HepG2 (cell line): Measurements from ENCODE around the gene TST. TPM values are rescaled to one million over a fixed set of nuclear protein-coding genes. Genes with fewer than 3 reads are reported as not detected.

Experiments
- ADNP ChIP-seq: sonication (generic); formaldehyde crosslinking; IDR thresholded peaks from 2 replicates; pipeline ENCODE4 v1.4.0; 2020; ENCODE audit warnings: missing genetic modification reagents
- BRD4 ChIP-seq: sonication (generic); formaldehyde crosslinking; IDR thresholded peaks from 2 replicates; pipeline ENCODE4 v1.4.0; 2020; ENCODE audit warnings: missing genetic modification reagents
- CBX1 ChIP-seq: IDR thresholded peaks from one replicate; pipeline ENCODE4 v1.6.1; 2016; ENCODE audit warnings: antibody characterized with exemption, low read depth
- DRAP1 ChIP-seq: IDR thresholded peaks from 2 replicates; pipeline ENCODE4 v1.6.1; 2016; ENCODE audit warnings: missing genetic modification reagents, missing compliant biosample characterization
- MAZ ChIP-seq, 2 experiments: sonication (generic) in 1 of 2; formaldehyde crosslinking in 1 of 2; IDR thresholded peaks; 2 replicates each; pipeline versions ENCODE4 v1.5.0 to v1.6.1; 2012 to 2020; ENCODE audit warnings: low read depth in 2 of 2, mild to moderate bottlenecking in 2 of 2, borderline replicate concordance in 1 of 2, improper control_type of control experiment in 1 of 2, low read length in 1 of 2, missing genetic modification reagents in 1 of 2, moderate library complexity in 1 of 2
- MIER2 ChIP-seq: IDR thresholded peaks from 2 replicates; pipeline ENCODE4 v1.6.1; 2016; ENCODE audit warnings: missing biosample characterization, missing genetic modification reagents
- MTF2 ChIP-seq: sonication (generic); formaldehyde crosslinking; IDR thresholded peaks from 2 replicates; pipeline ENCODE4 v1.5.0; 2020; ENCODE audit warnings: missing genetic modification reagents, borderline replicate concordance
- MYNN ChIP-seq: sonication (generic); formaldehyde crosslinking; IDR thresholded peaks from 2 replicates; pipeline ENCODE4 v1.4.0; 2020; ENCODE audit warnings: mild to moderate bottlenecking, low read depth, missing genetic modification reagents
- NFE2L1 ChIP-seq: sonication (generic); formaldehyde crosslinking; IDR thresholded peaks from 2 replicates; pipeline ENCODE4 v1.4.0; 2020; ENCODE audit warnings: missing genetic modification reagents, mild to moderate bottlenecking, borderline replicate concordance
- NFKB2 ChIP-seq: sonication (generic); formaldehyde crosslinking; IDR thresholded peaks from 2 replicates; pipeline ENCODE4 v1.4.0; 2020; ENCODE audit warnings: missing genetic modification reagents, borderline replicate concordance
- NFYC ChIP-seq: IDR thresholded peaks from 2 replicates; pipeline ENCODE4 v1.6.1; 2016; ENCODE audit warnings: missing genetic modification reagents, missing compliant biosample characterization
- NKX3-1 ChIP-seq: sonication (generic); formaldehyde crosslinking; IDR thresholded peaks from 2 replicates; pipeline ENCODE4 v1.5.0; 2020; ENCODE audit warnings: missing genetic modification reagents
- PHF20 ChIP-seq: sonication (generic); formaldehyde crosslinking; IDR thresholded peaks from 2 replicates; pipeline ENCODE4 v1.5.0; 2020; ENCODE audit warnings: mild to moderate bottlenecking, missing genetic modification reagents
- RBM39 ChIP-seq: fragments of 200-400 bp; formaldehyde crosslinking; IDR thresholded peaks from one replicate; pipeline ENCODE4 v1.6.1; 2018; ENCODE audit warnings: antibody characterized with exemption, mild to moderate bottlenecking, low read depth, low read length; ENCODE audit not compliant: poor library complexity, severe bottlenecking
- TFAP4 ChIP-seq: sonication (generic); IDR thresholded peaks from 2 replicates; pipeline ENCODE4 v1.6.1; 2016; ENCODE audit warnings: low read depth, borderline replicate concordance
- ZBTB38 ChIP-seq: sonication (generic); formaldehyde crosslinking; IDR thresholded peaks from 2 replicates; pipeline ENCODE4 v1.5.1; 2020; ENCODE audit warnings: mild to moderate bottlenecking, missing genetic modification reagents
- ZNF24 ChIP-seq: fragments of 450-650 bp; IDR thresholded peaks from 2 replicates; pipeline ENCODE4 v1.6.1; 2017; ENCODE audit warnings: antibody characterized with exemption, mild to moderate bottlenecking
- ZNF274 ChIP-seq: sonication (generic); formaldehyde crosslinking; IDR thresholded peaks from 2 replicates; pipeline ENCODE4 v1.5.1; 2020; ENCODE audit warnings: mild to moderate bottlenecking, missing genetic modification reagents
- ZNF550 ChIP-seq: sonication (generic); formaldehyde crosslinking; IDR thresholded peaks from 2 replicates; pipeline ENCODE4 v1.4.0; 2020; ENCODE audit warnings: mild to moderate bottlenecking, missing genetic modification reagents, borderline replicate concordance
- ZNF605 ChIP-seq: sonication (generic); formaldehyde crosslinking; IDR thresholded peaks from 2 replicates; pipeline ENCODE4 v1.8.0; 2022; ENCODE audit warnings: mild to moderate bottlenecking, missing genetic modification reagents
- ZSCAN20 ChIP-seq: sonication (generic); formaldehyde crosslinking; IDR thresholded peaks from 2 replicates; pipeline ENCODE4 v1.4.0; 2020; ENCODE audit warnings: missing genetic modification reagents, mild to moderate bottlenecking, borderline replicate concordance
- polyA plus RNA-seq, 8 experiments: library from polyadenylated mRNA; depleted of rRNA in 3 of 8; stranded (reverse) in 7 of 8; unstranded in 1 of 8; fragments of >200 nt; fragmentation: Illumina TruSeq in 4 of 8; extraction: Trizol in 4 of 8; gene quantifications; 2 replicates each; pipeline versions ENCODE4 v1.2.1 to v1.2.3, GENCODE V29; 2011 to 2016; ENCODE audit warnings: low read depth in 4 of 8, missing spikeins in 1 of 8, mixed read lengths in 1 of 8; ENCODE audit not compliant: insufficient read depth in 1 of 8
- total RNA-seq, 5 experiments: library from RNA; depleted of rRNA; stranded (reverse); fragments of >200 nt; fragmentation: Illumina TruSeq; extraction: Trizol; gene quantifications; 2 replicates each; pipeline ENCODE4 v1.2.3, GENCODE V29; 2016; ENCODE audit warnings: low read depth in 1 of 5
- TF ChIP-seq, protein P1 (sequence below): IDR thresholded peaks from 2 replicates; pipeline ENCODE4 v1.6.1; 2012; ENCODE audit warnings: inconsistent platforms
- TF ChIP-seq, protein P2 (sequence below): sonication (generic); formaldehyde crosslinking; IDR thresholded peaks from 2 replicates; pipeline ENCODE4 v1.5.0; 2020; ENCODE audit warnings: missing genetic modification reagents
- TF ChIP-seq, protein P3 (sequence below): sonication (generic); formaldehyde crosslinking; IDR thresholded peaks from 2 replicates; pipeline ENCODE4 v1.8.0; 2022; ENCODE audit warnings: mild to moderate bottlenecking, missing genetic modification reagents

The TST gene
- total and polyA plus RNA-seq, 2 of the 13 experiments (the other 11 are each of a cell fraction or from before 2014, with no cell fraction given), result 44.6 to 63.6 TPM

DNA sequence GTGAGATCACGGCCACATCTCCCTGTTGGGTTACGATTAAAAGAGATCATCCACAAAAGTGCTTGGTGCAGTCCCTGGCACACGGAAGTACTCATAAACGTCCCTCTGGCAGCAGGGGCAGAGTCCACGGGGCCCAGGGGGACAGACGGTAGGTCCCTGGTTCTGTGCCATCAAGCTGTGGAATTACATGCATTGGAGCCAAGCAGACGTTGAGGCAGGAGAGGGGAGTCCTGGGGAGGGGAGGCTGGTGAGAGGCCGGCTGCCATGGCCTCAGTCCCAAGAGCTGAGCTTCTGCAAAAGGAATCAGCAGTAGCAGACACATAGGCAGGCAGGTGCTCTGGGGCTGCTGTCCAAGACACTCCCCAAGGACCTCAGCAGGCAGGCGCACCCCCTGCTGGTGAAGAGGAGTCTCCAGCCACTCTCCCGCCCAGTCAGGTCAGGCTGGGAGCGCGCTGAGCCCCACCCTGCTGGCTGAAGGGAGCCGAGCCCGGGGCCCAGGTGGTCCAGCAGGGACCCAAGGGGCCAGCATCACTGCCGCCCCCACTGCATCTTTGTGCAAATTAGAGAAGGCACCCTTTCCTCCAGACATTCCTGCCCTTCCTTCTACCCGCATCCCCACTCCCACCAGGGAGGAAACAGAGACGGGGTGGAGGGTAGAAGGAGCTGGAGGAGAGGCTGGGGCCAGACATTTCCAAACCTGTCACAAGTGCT, 24.7 kb upstream of the TST start (continued):
- TF ChIP-seq NFYC (CRISPR knock-in tag), result no peak
- peak; percentile 84; the same call in 1 of the 2 replicates for TF ChIP-seq NFKB2 (CRISPR knock-in tag)
- TF ChIP-seq MAZ (IDR thresholded peaks at IDR 0.05; ENCODE audit: borderline replicate concordance, low read depth, low read length), result peak; percentile 47; the same call in 1 of the 2 replicates
- TF ChIP-seq MAZ (CRISPR knock-in tag; IDR thresholded peaks at IDR 0.05; ENCODE audit: low read depth), result no peak
- TF ChIP-seq ZSCAN20 (CRISPR knock-in tag), result 0 out of 2 replicates have a peak, but pooled peaks have one; percentile 21
- TF ChIP-seq MYNN (CRISPR knock-in tag), result no peak
- TF ChIP-seq NFE2L1 (CRISPR knock-in tag), result 0 out of 2 replicates have a peak, but pooled peaks have one; percentile 38
- peak; percentile 19; the same call in 1 of the 2 replicates for TF ChIP-seq TFAP4
- 0 out of 2 replicates have a peak, but pooled peaks have one; percentile 20 for TF ChIP-seq MIER2 (CRISPR knock-in tag)
- TF ChIP-seq MTF2, result no peak
- peak; percentile 79; the same call in 1 of the 2 replicates for TF ChIP-seq ZNF274 (CRISPR knock-in tag)
- peak; percentile 43 for TF ChIP-seq CBX1
- no peak for TF ChIP-seq ZNF24
- TF ChIP-seq, protein P1, sequence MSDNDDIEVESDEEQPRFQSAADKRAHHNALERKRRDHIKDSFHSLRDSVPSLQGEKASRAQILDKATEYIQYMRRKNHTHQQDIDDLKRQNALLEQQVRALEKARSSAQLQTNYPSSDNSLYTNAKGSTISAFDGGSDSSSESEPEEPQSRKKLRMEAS, result peak; percentile 44; the same call in 1 of the 2 replicates
- peak; percentile 63; the same call in 1 of the 2 replicates for TF ChIP-seq ZBTB38 (CRISPR knock-in tag)
- peak; percentile 16; the same call in 1 of the 2 replicates for TF ChIP-seq PHF20 (CRISPR knock-in tag)
- TF ChIP-seq DRAP1, result peak; percentile 62; the same call in 1 of the 2 replicates
- TF ChIP-seq NKX3-1 (CRISPR knock-in tag), result 0 out of 2 replicates have a peak, but pooled peaks have one; percentile 33
- TF ChIP-seq BRD4 (CRISPR knock-in tag), result peak; percentile 57; the same call in 1 of the 2 replicates
- peak; percentile 58; the same call in 1 of the 2 replicates for TF ChIP-seq ZNF550 (CRISPR knock-in tag)
- no peak for TF ChIP-seq ADNP (CRISPR knock-in tag)
- TF ChIP-seq ZNF605, result peak; percentile 74; the same call in 1 of the 2 replicates
- TF ChIP-seq, protein P2, sequence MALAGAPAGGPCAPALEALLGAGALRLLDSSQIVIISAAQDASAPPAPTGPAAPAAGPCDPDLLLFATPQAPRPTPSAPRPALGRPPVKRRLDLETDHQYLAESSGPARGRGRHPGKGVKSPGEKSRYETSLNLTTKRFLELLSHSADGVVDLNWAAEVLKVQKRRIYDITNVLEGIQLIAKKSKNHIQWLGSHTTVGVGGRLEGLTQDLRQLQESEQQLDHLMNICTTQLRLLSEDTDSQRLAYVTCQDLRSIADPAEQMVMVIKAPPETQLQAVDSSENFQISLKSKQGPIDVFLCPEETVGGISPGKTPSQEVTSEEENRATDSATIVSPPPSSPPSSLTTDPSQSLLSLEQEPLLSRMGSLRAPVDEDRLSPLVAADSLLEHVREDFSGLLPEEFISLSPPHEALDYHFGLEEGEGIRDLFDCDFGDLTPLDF, result peak; percentile 63; the same call in 1 of the 2 replicates
- peak; percentile 47 for TF ChIP-seq RBM39
- TF ChIP-seq, protein P3, sequence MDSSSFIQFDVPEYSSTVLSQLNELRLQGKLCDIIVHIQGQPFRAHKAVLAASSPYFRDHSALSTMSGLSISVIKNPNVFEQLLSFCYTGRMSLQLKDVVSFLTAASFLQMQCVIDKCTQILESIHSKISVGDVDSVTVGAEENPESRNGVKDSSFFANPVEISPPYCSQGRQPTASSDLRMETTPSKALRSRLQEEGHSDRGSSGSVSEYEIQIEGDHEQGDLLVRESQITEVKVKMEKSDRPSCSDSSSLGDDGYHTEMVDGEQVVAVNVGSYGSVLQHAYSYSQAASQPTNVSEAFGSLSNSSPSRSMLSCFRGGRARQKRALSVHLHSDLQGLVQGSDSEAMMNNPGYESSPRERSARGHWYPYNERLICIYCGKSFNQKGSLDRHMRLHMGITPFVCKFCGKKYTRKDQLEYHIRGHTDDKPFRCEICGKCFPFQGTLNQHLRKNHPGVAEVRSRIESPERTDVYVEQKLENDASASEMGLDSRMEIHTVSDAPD, result peak; percentile 67; the same call in 1 of the 2 replicates
